NCI-H146 (cell line): ENCODE measurements around the gene MACROH2A1.

Source experiments
- DNase-seq: peaks from one replicate; lab custom pipeline; 2025; lab: John Stamatoyannopoulos, UW

The MACROH2A1 gene

DNA sequence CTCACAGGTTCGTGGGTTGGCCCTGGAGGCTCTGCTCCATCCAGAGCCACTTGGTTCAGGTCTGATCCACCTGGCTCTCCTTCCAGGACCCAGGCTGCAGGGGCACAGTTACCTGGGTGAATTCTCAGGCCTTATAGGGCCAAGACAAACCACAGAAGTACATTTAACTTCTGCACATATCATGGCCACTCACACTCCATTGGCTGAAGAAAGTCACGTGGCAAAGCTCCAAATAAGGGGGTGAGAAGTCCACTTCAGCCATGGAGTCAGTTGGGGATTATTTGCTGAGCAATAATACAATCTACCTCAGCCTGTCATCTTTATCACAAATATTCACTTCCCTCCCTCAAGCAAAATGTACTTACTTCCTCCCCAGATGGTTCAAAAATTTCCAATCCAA, 83.6 kb downstream of the MACROH2A1 start:
- DNase-seq: no peak

DNA sequence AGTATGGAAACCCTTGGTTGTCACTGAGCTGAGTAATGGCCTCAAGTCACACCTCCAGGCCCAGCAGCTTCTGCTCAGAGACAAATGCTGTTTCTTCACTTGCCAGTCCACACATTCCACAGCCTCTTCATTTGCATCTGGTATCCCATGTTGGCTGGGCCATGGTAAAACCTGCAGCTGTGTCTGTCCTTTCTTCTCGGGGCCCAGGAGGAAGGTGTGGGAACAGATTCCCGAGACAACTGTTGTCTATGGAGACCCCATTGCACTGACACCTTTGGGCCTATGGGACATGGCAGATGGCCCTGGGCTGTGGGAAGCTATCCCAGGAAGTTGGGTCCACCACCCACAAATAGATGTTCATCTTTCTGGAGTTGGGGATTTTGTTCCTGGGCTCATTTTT, 85.1 kb downstream of the MACROH2A1 start:
- no peak for DNase-seq

DNA sequence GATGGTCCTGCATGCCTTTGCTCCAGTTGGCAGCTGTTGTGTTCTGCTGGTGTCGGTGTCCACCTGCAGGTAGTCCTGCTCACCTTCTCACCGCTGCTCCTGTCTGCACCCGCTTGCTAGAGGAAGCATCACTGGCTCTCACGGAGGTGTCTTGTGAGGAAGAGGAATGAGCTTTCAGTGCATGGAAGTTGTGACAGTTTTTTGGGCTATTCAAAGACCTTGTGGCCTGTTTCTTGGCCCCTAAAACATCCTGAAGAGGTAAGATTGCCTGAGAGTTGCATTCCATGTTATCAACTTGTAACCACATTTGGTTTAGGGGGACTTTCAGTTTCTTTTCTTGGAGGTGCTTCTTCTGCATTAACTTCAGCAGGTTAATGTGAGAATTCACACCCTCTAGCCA, 85.6 kb downstream of the MACROH2A1 start:
- no peak for DNase-seq

DNA sequence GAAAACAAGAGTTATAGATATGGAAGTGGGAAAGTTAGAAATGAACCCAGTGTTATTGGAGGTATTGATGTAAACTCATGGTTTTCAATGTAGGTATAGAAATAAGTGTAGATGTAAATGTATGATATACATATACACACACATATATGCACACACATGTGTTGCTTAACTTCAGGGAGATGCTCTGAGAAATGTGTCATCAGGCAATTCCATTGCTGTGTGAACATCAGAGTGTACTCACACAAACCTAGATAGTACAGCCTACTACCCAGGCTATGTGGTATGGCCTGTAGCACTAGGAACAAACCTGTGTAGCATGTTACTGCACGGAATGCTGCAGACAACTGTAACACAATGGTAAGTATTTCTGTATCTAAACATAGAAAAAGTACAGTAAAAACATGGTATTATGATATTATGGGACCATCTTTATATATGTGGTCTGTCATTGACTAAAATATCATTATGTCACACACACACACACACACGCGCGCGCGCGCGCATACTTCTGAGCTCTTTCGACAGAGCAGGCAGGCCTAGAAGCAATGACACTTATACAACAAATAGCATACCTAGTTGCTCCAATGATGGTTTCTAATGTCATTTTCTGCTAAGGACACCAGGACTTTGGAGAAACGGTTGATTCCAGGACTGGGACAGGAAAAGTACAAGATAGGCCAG, 86.6 kb downstream of the MACROH2A1 start:
- no peak for DNase-seq

GRCh38 chr5:135310328-135310989, 88.6 kb downstream of the MACROH2A1 start:
- DNase-seq: no peak

GRCh38 chr5:135309391-135310327, 89.4 kb downstream of the MACROH2A1 start:
- no peak for DNase-seq

DNA sequence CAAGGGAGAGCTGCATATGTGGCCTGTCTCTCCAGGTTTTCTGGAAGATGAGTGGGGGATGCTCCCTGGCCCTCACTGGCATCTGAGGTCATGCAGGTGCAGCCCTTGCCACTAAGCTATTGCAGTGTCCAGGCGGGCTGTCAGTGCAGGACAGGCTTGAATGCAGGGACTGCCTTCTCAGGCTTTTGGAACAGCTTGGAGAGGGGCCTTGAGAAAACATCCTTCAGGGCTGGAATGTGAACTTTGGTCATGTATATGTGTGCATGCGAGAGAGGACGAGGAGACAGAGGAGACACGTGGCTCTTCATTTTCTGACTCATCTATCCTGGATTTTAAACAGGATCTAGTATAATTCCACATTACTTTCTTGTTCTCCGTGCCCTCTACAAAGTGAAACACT, 90.3 kb downstream of the MACROH2A1 start:
- no peak for DNase-seq

DNA sequence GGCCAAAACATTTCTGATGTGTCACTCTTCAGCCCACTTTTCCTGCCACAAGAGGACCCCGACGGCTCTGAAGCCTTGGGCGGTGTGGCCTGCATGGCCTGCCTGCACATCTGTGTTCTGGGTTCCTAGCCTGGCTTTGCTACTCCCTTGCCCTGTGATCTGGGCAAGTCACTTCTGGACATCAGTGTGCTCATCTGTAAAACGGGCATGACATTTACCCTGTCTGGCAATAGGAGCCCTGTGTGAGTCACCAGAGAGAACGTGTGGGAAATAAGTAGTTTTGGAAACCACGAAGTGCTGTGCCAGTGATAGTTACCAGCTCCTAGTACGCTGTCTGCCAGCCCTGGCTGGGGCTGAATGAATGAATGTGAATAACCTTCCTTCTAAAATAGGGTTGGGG, 90.8 kb downstream of the MACROH2A1 start:
- no peak for DNase-seq

DNA sequence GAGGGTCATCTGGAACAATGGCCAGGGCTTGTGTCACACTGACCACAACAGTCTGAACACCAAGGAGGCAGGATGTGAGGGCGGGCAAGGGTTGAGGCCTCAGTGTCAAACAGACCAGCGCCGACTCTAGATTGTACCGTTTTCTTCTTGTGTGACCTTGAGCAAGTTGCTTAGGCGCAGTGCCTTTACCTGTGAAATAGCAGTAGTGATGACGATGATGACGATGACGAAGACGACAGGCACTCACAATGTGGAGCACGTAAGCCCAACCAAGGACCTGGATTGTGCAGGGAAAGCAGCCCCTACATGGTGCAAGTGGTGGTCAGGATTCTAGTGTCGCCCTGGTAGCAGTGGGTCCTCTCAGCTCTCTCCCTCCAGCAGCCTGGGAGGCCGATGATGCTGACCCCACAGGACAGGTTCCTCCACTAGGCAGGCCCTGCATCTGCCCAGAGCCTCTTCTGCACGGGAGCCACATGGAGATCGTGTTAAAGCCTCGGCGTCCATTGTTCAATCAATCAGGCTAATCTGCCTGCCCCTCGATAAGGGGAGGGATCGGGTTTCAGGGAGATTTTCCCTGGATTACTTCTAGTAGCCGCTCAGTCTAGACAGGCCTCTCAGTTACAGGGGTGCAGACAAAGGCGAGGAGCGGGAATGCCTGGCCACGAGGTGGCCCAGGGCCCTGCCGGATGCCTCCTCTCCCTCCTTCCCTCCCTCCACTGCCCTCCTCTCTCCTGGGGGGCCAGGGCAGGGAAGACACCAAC, 91.7 kb downstream of the MACROH2A1 start:
- DNase-seq: peak; percentile 70

- DNase-seq: no peak
Observed at GRCh38 chr5:135306557-135306956, 92.5 kb downstream of the MACROH2A1 start.

GRCh38 chr5:135304352-135305221, 94.4 kb downstream of the MACROH2A1 start:
- DNase-seq: peak; percentile 50

DNA sequence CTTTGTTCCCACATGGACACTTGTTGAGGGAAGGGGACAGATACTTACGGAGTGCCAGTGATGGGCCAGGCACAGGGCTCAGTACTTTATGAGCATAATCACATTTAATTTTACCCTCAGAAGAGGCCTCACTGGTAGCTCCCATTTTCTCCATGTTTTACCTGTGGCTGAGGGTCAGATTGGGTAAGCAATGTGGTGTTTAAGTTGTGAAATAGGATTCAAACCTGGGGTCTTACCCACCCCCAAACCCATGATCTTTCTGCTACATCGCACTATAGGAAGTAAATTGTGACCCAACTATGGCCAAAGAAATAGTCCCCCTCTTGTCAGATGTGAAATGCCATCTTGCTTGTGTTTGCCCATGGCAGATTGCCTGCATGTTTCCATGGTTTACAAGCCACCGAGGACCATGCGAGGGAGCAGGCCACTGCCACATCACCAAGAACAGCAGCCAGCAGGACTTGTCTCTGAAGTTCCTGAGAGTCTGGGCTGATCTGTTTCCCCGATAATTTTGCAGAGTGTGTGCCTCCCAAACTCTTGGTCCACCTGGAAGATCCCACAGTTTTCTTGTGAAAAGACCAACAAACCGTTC, 95.4 kb downstream of the MACROH2A1 start:
- DNase-seq: no peak

DNA sequence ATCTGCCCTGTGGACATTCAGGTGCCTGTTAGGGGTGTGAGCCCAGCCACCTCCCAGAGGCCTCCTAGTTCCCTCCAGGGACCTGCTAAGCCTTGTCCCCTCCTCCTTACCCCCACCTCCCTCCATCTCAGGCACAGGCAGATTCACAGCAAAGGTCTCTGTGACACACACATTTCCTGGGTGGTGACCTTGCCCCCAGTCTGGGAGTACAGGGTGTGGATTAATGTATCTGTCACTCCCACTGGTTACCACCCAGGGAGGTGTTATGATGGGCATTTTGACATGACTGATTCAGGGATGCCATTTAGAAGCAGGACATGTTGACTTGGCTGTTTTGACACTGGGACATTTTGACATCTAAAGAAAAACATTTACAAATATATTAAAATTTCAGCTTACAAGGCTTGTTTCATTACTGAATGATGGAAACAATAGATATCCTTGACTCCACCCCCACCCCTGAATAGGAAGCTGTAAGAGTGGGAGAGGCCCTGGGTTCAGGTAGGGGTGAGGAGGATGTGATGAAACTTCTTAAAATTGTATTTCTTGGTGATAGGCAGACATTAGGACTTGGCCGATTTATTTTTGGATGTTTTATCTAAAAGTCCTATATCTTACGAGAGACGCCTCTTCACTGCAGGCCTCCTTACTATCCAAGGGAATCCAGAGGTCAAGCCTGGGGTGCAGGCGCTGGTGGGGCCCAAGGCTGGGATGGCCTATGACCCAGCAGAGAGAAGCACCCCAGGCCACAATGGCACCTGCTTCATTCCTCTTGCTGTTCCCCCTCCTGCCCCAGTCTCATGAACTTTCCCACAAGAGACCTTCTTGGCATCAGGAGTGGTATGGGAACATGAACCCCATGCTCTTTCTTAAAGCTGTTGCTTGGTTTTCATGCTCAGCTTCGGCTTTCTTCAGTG, 101.9 kb downstream of the MACROH2A1 start:
- DNase-seq: no peak

DNA sequence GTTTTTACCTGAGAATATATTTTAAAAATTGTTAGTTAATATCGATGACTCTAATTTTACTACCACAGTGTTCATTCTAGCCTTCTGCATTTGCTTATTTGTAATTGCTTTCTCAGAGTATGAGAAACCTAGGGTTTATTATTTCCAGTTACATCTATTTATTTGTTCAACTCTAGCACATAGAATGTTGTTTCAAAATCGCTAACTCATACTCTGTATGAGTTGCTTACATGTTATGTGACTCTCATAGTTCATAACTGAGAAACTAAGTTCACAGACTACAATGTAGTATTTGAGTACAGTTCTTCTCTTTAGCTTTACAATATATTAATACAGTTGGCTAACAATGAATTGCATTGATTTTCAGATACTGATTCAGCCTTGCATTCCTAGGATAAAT, 103.2 kb downstream of the MACROH2A1 start:
- DNase-seq: no peak

GRCh38 chr5:135294793-135295192, 104.2 kb downstream of the MACROH2A1 start:
- no peak for DNase-seq

DNA sequence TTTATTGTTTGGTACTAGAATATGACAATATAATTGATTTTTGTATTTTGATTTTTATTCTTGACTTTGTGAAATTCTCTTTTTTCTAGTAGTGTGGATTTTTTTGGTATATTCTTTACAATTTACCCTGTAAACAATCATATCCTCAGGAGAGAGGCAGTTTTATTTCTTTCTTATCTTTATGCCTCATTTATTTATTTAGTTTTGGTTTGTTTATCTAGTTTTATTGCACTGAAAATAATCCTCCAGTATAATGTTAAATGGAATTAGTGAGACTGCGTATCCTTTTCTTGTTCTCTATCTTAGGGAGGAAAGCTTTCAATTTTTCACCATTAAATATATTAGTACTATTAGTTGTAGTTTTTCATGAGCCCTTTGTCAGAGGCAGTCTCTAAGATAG, 109.4 kb downstream of the MACROH2A1 start:
- no peak for DNase-seq

DNA sequence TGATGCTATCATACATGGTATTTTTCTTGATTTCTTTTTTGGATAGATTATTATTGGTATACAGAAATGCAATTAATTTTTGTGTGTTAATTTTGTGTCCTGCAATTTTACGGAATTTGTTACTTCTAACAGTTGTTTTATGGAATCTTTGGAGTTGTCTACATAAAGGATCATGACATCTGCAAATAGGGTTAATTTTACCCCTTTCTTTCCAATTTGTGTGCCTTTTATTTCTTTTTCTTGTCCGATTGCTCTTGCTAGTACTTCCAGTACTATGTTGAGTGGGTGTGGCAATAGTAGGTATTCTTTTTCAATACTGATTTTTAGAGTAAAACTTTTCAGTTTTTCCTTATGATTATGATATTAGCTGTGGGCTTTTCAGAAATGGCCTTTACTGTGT, 111.5 kb downstream of the MACROH2A1 start:
- no peak for DNase-seq
